Stimulated activated CD4-positive, alpha-beta T cell treated with anti-CD3 and anti-CD28 coated beads, Interleukin-4, amount 100 ng/mL, for 48 hours (primary cell): ENCODE measurements around the gene ADAMTSL2.

Experiments used
- DNase-seq, 2 donors: peaks; one replicate each; pipeline ENCODE4 v3.0.0-alpha.2; 2020; ENCODE audit warnings: low read depth in 2 of 2

Gene ADAMTSL2

GRCh38 chr9:133518200-133518599 is 16.3 kb upstream of the ADAMTSL2 start:
- DNase-seq: no peak

- DNase-seq: no peak
These were observed 15.6 kb upstream of the ADAMTSL2 start for GRCh38 chr9:133518706-133519449.

- DNase-seq: no peak
These were observed 14.8 kb upstream of the ADAMTSL2 start for GRCh38 chr9:133519693-133520092.

- no peak for DNase-seq
These were observed 14.2 kb upstream of the ADAMTSL2 start for GRCh38 chr9:133520121-133520835.

GRCh38 chr9:133521122-133522072 is 13.1 kb upstream of the ADAMTSL2 start:
- no peak for DNase-seq

- no peak for DNase-seq
These were observed 12.2 kb upstream of the ADAMTSL2 start for GRCh38 chr9:133522073-133522910.

GRCh38 chr9:133523106-133523505 is 11.4 kb upstream of the ADAMTSL2 start:
- no peak for DNase-seq

GRCh38 chr9:133524146-133524545 is 10.4 kb upstream of the ADAMTSL2 start:
- no peak for DNase-seq

- no peak for DNase-seq
These were observed 9.8 kb upstream of the ADAMTSL2 start, which contains the start of gene MYMK for GRCh38 chr9:133524679-133525228. MYMK (minus strand) TSS chr9:133524959; CDS start chr9:133524844, 115 bp downstream.

- DNase-seq: no peak
These were observed 8.8 kb upstream of the ADAMTSL2 start for GRCh38 chr9:133525677-133526076.

- no peak for DNase-seq
These were observed 7.7 kb upstream of the ADAMTSL2 start for GRCh38 chr9:133526721-133527321.

- no peak for DNase-seq
These were observed 7.0 kb upstream of the ADAMTSL2 start for GRCh38 chr9:133527444-133527920.

- DNase-seq: no peak
These were observed 6.3 kb upstream of the ADAMTSL2 start for GRCh38 chr9:133528001-133528875.

GRCh38 chr9:133528876-133529241 is 5.6 kb upstream of the ADAMTSL2 start:
- DNase-seq: no peak

- no peak for DNase-seq
These were observed 5.0 kb upstream of the ADAMTSL2 start for GRCh38 chr9:133529457-133529856.

- DNase-seq: no peak
These were observed 4.6 kb upstream of the ADAMTSL2 start for GRCh38 chr9:133529874-133530273.

GRCh38 chr9:133531293-133531692 is 3.2 kb upstream of the ADAMTSL2 start:
- DNase-seq: no peak

- peak; percentile 65 to 76 for DNase-seq
These were observed 1.4 kb upstream of the ADAMTSL2 start for GRCh38 chr9:133532937-133533668.

- DNase-seq: no peak
These were observed 647 bp upstream of the ADAMTSL2 start for GRCh38 chr9:133533857-133534256.
